HEK293 (cell line): ENCODE results near the gene KDM3B.

ENCODE experiments used
- CTCF ChIP-seq: fragments of 450-650 bp; formaldehyde crosslinking; IDR thresholded peaks from 2 replicates; pipeline ENCODE4 v1.5.1; 2016; ENCODE audit warnings: missing biosample characterization, missing genetic modification characterization
- KLF1 ChIP-seq: fragments of 450-650 bp; formaldehyde crosslinking; IDR thresholded peaks from 2 replicates; pipeline ENCODE4 v1.5.1; 2016; ENCODE audit warnings: missing biosample characterization, missing genetic modification characterization
- TCF7L2 ChIP-seq: IDR thresholded peaks from 2 replicates; pipeline ENCODE4 v1.6.1; 2011; ENCODE audit warnings: low read depth, mild to moderate bottlenecking, inconsistent platforms, low read length, moderate library complexity, borderline replicate concordance
- ZBTB44 ChIP-seq: fragments of 450-650 bp; IDR thresholded peaks from 2 replicates; pipeline ENCODE4 v1.5.1; 2018; ENCODE audit warnings: missing biosample characterization, mild to moderate bottlenecking, missing genetic modification characterization
- ZBTB7A ChIP-seq: fragments of 450-650 bp; formaldehyde crosslinking; IDR thresholded peaks from 2 replicates; pipeline ENCODE4 v1.5.1; 2016; ENCODE audit warnings: low read depth, missing biosample characterization, missing genetic modification characterization
- ZNF140 ChIP-seq: fragments of 450-650 bp; formaldehyde crosslinking; IDR thresholded peaks from 2 replicates; pipeline ENCODE4 v1.5.1; 2016; ENCODE audit warnings: missing biosample characterization, missing genetic modification characterization
- ZNF19 ChIP-seq: fragments of 450-650 bp; formaldehyde crosslinking; IDR thresholded peaks from 2 replicates; pipeline ENCODE4; 2016; ENCODE audit warnings: missing biosample characterization, missing genetic modification characterization, low read depth
- ZNF335 ChIP-seq: fragments of 450-650 bp; formaldehyde crosslinking; conservative IDR thresholded peaks from 2 replicates; pipeline ENCODE4 v1.5.1; 2016; ENCODE audit warnings: missing biosample characterization, missing genetic modification characterization
- ZNF433 ChIP-seq: fragments of 450-650 bp; formaldehyde crosslinking; IDR thresholded peaks from 2 replicates; pipeline ENCODE4 v1.5.1; 2016; ENCODE audit warnings: missing biosample characterization, missing genetic modification characterization, low read depth
- ZNF704 ChIP-seq: fragments of 450-650 bp; formaldehyde crosslinking; IDR thresholded peaks from 2 replicates; pipeline ENCODE4 v1.5.1; 2016; ENCODE audit warnings: missing biosample characterization, missing genetic modification characterization
- ZNF776 ChIP-seq: fragments of 450-650 bp; formaldehyde crosslinking; IDR thresholded peaks from 2 replicates; pipeline ENCODE4 v1.5.0; 2017; ENCODE audit warnings: missing biosample characterization, missing genetic modification characterization, borderline replicate concordance
- TF ChIP-seq, protein P1 (sequence below): fragments of 450-650 bp; formaldehyde crosslinking; IDR thresholded peaks from 2 replicates; pipeline ENCODE4 v1.5.1; 2017; ENCODE audit warnings: missing biosample characterization, missing genetic modification characterization
- TF ChIP-seq, protein P2 (sequence below): IDR thresholded peaks from 2 replicates; pipeline ENCODE4 v1.6.1; 2011; ENCODE audit warnings: mild to moderate bottlenecking, low read depth, low read length, borderline replicate concordance

DNA sequence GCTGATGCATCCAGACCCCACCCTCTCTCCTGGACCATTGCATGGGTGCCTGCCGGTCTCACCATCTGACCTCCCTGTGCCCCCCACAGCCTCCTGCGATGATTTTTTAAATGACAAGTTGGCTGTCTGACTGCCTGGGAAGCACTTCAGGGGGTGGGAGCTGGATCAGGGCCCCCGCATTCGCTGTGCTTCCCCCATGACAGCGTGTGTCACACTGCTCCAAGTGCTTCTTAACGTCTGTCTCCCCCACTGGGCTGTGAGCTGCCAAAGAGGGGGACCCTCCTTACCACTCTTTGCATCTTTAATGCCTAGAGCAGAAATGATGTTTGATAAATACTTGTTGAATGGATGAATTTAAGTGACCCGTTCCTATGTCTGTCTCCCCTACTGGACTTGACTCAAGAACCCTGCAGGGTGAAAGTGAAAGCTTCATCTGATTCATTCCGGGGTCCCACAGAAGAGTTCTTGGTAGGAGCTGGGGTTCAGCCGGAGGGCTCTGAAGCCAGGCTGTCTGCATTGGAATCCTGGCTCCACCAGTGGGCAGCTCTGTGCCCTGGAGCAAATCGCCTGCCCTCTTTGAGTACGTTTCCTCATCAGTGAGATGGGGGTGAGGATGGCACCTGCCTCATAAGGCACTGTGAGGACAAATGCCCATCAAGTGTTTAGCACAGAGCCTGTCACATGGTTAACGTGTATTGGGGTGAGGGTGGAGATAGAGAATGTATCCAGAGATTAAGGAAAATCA lies 105.2 kb downstream of the KDM3B start:
- TF ChIP-seq ZNF335 (tag by site-specific recombination) (no peak), ZBTB7A (no peak), ZBTB44 (tag by site-specific recombination) (no peak), CTCF (tag by site-specific recombination) (no peak), ZNF140 (tag by site-specific recombination) (no peak), ZNF776 (tag by site-specific recombination) (no peak), ZNF433 (tag by site-specific recombination) (no peak), ZNF704 (tag by site-specific recombination) (no peak), TCF7L2 (no peak), KLF1 (tag by site-specific recombination) (no peak), ZNF19 (tag by site-specific recombination) (no peak)
- TF ChIP-seq, protein P1, sequence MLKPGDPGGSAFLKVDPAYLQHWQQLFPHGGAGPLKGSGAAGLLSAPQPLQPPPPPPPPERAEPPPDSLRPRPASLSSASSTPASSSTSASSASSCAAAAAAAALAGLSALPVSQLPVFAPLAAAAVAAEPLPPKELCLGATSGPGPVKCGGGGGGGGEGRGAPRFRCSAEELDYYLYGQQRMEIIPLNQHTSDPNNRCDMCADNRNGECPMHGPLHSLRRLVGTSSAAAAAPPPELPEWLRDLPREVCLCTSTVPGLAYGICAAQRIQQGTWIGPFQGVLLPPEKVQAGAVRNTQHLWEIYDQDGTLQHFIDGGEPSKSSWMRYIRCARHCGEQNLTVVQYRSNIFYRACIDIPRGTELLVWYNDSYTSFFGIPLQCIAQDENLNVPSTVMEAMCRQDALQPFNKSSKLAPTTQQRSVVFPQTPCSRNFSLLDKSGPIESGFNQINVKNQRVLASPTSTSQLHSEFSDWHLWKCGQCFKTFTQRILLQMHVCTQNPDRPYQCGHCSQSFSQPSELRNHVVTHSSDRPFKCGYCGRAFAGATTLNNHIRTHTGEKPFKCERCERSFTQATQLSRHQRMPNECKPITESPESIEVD, result no peak
- TF ChIP-seq, protein P2, sequence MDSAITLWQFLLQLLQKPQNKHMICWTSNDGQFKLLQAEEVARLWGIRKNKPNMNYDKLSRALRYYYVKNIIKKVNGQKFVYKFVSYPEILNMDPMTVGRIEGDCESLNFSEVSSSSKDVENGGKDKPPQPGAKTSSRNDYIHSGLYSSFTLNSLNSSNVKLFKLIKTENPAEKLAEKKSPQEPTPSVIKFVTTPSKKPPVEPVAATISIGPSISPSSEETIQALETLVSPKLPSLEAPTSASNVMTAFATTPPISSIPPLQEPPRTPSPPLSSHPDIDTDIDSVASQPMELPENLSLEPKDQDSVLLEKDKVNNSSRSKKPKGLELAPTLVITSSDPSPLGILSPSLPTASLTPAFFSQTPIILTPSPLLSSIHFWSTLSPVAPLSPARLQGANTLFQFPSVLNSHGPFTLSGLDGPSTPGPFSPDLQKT, result no peak
